KOPT-K1 (cell line): ENCODE results near the gene PROK1.

Experiments used
- H3K27ac ChIP-seq: fragments of 200-600 bp; sonication (generic); 2 replicates; pipeline ENCODE4 v1.5.1; 2016; ENCODE audit warnings: antibody characterized with exemption, mild to moderate bottlenecking, low read depth, low read length; ENCODE audit not compliant: poor library complexity, severe bottlenecking
- H3K36me3 ChIP-seq: fragments of 200-600 bp; sonication (generic); 2 replicates; pipeline ENCODE4 v1.5.1; 2017; ENCODE audit warnings: antibody characterized with exemption, mild to moderate bottlenecking, low read length, moderate library complexity; ENCODE audit not compliant: insufficient read depth
- H3K9me3 ChIP-seq: fragments of 200-600 bp; sonication (generic); 2 replicates; pipeline ENCODE4 v1.5.1; 2017; ENCODE audit warnings: antibody characterized with exemption, low read length, mild to moderate bottlenecking; ENCODE audit not compliant: insufficient read depth, poor library complexity, severe bottlenecking

The PROK1 gene

DNA sequence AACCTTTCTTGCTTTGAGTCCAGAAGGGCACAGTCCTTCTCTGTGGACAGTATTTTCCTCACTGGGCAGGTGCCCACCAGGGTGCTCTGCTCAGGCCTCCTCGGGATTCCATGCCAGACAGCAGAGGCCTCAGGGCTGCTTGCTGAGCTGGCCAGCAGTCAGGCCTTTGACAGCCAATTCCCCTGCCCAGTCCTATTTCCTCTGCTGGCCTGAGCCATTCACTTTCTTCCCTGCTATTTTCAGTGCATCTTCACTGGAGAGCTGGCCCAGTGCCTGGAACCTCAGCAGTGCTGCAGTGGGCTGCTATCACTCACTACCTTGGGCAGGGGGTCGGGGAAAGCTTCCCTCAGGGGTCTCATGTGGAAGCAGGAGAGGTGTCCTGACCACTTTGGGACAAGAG is 34.8 kb downstream of the PROK1 start:
- Histone ChIP-seq H3K27ac (no peak overlapping the region), H3K9me3 (no peaks in the 10 kb centered on the region), H3K36me3 (no peaks in the 10 kb centered on the region)

DNA sequence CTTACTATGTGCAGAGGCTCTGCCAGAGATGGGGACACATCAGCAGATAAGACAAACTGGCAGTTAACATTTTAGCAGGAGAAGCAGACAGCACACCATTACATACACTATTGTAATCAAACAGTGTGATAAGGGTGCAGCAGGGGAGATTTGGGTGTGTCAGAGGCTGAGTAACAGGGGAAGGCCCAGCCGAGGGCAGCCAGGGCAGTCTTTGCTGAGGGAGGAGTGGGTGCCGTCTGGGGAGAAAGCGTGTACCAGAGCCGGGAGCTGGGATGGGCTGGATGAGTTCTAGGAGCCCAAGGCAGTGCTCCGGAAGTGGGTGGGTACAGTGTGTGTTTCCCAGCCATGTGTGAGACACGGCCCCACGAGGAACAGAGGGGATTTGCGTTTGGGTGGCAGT is 36.8 kb downstream of the PROK1 start:
- no peaks in the 10 kb centered on the region for H3K9me3 ChIP-seq
- no peaks in the 10 kb centered on the region for H3K36me3 ChIP-seq
- H3K27ac ChIP-seq, result no peak overlapping the region

DNA sequence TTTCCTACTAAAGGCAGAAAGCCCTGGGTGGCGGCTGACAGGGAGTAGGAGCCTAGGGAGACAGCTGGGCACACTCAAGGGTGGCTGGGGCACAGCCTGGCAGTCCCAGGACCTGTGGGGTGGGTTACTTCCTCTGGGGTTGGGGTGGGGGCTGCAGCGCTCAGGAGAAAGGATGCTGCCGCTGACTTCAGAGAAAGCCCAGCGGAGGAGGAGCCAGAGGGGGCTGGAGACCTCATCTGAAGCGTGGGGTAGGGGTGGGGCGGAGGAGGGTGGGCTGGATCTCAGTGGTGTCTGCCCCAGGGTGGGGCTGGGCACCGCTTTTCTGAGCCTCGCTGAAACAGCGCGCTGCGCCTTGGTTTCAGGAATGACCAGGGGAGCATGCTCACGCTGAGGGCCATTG is 37.2 kb downstream of the PROK1 start:
- H3K27ac ChIP-seq, result no peak overlapping the region
- no peaks in the 10 kb centered on the region for H3K36me3 ChIP-seq
- H3K9me3 ChIP-seq, result no peaks in the 10 kb centered on the region

DNA sequence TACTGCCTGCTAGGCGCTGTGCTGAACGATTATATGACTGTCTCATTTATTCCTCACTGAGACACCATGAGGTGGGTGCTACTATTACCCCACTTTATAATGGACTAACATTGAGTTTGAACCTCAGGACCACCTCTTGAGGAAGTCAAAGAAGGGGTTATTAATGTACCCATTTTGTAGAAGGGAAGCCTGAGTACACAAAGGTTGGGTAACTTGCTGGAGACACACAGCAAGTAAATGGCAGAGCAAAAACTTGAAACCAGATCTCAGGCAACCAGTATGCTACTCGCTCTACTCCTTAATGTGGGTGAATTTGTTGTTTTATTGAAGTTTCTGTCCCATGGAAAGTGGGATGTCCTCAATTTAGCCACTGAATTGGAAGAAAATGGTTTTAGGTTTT is 37.9 kb downstream of the PROK1 start:
- Histone ChIP-seq H3K27ac (no peak overlapping the region), H3K36me3 (no peaks in the 10 kb centered on the region), H3K9me3 (no peaks in the 10 kb centered on the region)

DNA sequence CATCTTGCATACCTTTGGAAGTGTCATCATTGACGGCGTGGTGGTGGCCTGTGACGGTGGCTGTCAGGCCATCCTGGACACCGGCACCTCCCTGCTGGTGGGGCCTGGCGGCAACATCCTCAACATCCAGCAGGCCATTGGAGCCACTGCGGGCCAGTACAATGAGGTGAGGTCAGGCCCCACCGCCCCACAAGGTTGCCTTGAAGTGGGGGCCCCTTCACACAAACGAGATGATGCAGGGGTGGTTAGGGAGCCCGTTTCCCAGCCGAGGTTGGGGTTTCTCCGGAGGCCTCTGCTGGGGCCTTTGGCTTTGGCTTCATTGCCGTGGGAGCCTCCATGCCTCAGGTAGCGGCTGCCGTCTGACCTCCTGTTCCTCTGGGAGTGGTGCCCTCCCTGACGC is 38.5 kb downstream of the PROK1 start:
- H3K9me3 ChIP-seq, result no peaks in the 10 kb centered on the region
- H3K36me3 ChIP-seq, result no peaks in the 10 kb centered on the region
- H3K27ac ChIP-seq, result no peak overlapping the region

DNA sequence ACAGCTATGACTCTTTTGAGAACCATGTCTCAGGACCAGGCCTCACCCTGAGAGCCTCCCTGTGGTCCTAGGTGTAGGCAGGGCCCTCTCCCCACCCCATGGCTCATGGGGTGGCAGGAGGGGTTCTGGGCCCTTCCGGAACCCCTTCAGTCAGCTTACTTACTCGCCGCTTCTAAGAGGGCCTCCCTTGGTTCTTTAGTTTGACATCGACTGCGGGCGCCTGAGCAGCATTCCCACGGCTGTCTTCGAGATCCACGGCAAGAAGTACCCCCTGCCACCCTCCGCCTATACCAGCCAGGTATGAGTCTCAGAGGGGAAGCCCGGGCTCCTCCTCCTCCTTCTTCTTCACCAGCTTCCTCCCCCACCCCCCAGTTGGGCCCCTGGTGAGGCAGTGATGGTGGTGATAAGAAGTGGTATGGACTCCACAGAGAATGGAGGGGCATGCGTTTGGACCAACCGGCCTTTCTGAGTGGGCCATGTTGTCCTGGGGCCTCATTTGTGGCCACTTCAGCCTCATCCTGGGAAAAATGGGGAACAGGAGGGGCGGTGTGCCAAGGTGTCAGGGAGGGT is 39.1 kb downstream of the PROK1 start:
- Histone ChIP-seq H3K9me3 (no peaks in the 10 kb centered on the region), H3K27ac (no peak overlapping the region), H3K36me3 (no peaks in the 10 kb centered on the region)

DNA sequence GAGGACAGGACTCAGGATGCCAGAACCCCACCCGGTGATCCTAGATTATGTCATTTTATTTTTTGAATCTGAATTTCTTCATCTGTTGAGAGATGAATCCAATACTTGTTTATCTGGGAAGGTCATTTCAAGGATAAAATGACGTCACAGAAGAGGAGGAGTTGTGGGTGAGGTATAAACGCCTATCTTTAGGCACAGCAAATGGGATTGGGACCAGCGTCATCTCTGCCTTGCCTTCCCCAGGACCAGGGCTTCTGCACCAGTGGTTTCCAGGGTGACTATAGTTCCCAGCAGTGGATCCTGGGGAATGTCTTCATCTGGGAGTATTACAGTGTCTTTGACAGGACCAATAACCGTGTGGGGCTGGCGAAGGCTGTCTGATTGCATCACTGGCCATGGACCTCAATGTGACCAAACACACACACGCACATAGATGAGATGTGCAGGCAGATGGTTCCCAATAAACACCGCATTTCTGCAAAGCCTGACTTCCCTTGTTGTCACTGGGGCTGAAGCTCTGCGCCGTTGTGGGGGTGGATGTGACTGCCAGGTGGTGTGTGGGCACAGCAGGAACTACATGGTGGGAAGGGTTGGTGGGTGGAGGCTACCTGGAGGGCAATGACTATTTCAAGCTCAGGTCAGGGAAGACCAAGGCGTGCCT is 40.0 kb downstream of the PROK1 start:
- H3K9me3 ChIP-seq, result no peaks in the 10 kb centered on the region
- H3K36me3 ChIP-seq, result no peaks in the 10 kb centered on the region
- no peak overlapping the region for H3K27ac ChIP-seq

DNA sequence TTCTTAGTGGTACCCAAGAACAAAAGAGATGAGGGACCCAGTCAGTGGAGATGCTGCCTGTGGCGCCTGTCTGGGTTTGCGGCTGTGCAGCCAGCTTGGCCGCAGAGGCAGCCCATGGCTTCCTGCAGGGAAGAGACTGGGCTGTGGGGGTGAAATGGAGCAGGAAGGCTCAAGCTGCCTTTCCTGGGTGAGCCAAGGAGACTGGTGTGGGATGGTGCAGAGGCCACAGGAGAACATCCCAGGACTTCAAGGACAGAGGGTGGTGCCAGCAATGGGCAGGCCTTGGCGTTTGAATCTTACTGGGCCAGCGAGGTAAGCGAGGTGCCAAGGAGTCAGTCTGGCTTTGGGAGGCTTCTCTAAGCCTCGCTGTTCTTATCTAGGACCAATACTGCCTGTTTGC is 41.6 kb downstream of the PROK1 start:
- Histone ChIP-seq H3K27ac (no peak overlapping the region), H3K9me3 (no peaks in the 10 kb centered on the region), H3K36me3 (no peaks in the 10 kb centered on the region)

DNA sequence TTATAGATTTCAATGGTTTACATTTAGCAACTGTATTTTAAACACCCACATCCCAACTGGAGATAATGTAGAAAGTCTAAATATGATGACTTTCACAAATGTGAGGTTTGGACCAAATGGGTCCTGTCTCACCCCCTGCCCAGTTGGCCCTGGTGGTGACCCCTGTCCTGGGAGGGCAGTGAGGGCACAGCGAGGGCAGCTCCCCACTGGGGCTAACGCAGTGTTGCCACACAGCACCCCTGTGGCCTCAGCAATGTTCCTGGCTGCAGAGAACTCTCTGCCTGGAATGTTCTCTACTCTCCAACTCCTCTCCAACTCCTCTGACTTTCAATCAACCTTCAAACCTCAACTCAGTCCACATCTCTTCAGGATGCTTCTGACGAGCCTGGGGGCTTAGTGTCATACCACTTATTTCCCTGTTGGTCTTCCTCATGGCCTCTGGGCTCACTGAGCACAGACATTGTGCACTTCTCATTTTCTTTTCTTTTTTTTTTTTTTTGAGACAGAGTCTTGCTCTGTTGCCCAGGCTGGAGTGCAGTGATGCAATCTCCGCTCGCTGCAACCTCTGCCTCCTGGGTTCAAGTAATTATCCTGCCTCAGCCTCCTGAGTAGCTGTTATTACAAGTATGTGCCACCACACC is 42.2 kb downstream of the PROK1 start:
- no peak overlapping the region for H3K27ac ChIP-seq
- no peaks in the 10 kb centered on the region for H3K36me3 ChIP-seq

DNA sequence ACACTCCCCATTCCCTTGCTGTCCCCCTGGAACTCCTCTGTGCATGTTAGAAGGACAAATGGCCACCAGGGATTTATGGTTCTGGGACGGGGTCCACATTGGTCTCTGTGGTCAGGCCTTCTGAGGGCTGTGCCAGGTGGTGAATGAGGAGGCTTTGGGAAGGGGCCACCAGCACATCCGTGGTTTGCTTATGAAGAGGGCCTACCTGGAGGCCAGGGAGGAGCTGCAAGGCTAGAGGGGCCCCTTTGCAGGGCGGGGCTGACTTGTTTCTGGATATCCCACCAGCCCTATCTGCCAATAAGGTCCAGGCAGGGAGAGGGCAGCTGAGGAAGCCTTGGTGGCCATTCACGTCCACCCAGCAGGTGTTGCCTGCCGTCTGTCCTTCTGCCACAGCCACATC is 43.1 kb downstream of the PROK1 start:
- Histone ChIP-seq H3K9me3 (no peaks in the 10 kb centered on the region), H3K36me3 (no peaks in the 10 kb centered on the region), H3K27ac (no peak overlapping the region)

More for the DNA sequence above, 42.2 kb downstream of the PROK1 start:
- no peaks in the 10 kb centered on the region for H3K9me3 ChIP-seq

DNA sequence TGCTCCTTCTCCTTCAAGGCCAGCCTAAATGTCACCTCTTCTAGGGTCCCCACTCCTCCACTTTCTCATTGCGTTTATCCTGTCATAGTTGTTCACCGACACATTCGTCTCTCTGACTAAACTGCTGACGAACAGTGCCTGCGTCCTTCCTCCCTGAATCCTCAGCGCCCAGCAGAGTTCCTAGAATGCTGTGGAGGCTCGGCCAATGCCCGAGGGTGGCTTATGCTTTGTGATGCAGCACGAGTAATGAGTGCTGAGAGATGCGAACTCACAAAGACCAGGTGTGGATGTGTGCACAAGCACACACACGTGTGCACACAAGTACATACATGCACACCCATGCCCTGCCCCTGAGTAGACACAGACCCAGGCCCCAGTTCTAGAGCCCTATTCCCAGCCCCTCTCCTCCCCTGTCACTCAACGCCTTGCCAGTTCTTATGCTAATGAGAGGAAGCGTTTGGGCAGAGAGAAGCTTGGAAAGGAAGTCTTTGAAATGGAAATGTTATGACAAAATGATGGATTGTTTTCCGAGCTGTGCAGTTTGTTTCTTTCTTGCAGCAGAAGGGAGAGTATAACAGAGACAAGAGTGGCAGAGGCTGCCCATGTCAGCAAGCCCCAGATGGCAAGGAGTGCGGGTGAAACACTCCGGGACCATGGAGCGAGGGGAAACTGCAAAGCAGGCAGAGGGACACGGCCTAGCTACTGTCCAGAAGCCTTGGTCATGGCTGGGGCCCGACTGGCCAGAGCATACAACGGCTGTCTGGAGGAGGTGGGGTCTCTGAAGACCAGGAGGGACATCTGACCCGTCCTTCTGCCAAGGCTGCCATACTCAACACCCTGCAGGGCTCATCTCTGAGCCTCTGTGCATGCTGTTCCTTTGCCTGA is 43.8 kb downstream of the PROK1 start:
- H3K36me3 ChIP-seq, result no peaks in the 10 kb centered on the region
- no peak overlapping the region for H3K27ac ChIP-seq
- H3K9me3 ChIP-seq, result no peaks in the 10 kb centered on the region

DNA sequence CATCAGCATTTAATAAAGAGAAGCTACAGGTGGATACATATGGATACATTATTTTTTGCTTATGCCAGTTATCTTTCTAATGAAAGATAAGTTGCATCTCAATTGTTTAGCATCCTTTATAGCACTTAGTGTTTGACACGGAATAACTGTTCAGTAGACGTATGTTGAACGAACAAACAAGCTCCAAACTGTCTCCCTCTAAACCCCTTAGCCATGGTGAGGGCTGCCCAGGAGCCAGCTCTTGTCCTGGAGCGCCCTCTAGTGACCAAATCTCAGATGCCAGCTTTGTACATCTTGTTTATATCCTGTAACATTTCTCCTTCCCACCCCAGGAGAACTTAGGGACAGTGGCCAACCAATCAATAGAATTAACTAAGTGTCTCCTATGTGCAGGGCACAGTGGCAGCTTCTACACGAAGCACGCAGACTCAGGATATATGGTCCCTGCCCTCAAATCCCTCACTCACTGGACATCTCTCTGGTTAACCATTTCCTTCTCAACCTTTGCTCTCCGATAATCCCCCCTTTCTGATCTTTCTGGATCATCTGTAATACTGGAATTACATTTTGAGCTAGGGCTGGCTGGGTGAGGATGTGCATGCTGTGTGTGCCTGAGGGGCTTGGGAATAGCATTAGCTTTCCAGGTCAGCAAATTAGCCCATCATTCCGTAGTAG is 45.1 kb downstream of the PROK1 start:
- Histone ChIP-seq H3K36me3 (no peaks in the 10 kb centered on the region), H3K27ac (no peak overlapping the region), H3K9me3 (no peaks in the 10 kb centered on the region)

DNA sequence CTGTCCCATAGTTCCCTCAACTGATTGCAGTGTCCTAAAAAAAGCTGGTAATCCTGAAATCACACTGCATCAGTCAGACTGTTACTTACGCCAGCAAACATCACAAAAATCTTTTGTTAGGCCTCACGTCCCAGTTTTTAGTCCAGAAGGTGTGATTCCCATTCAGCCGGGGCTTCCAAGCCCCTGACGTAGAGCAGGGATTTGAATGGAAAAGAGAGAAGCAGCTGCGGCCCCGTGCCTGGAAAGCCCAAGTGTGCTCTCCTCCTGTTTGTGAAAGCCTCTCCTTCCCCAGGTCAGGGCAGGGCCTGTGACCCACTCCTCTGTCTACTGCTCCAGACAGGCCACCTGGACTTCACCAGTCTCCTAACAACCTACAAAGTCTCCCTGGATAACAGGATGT is 47.3 kb downstream of the PROK1 start:
- H3K27ac ChIP-seq, result no peak overlapping the region

DNA sequence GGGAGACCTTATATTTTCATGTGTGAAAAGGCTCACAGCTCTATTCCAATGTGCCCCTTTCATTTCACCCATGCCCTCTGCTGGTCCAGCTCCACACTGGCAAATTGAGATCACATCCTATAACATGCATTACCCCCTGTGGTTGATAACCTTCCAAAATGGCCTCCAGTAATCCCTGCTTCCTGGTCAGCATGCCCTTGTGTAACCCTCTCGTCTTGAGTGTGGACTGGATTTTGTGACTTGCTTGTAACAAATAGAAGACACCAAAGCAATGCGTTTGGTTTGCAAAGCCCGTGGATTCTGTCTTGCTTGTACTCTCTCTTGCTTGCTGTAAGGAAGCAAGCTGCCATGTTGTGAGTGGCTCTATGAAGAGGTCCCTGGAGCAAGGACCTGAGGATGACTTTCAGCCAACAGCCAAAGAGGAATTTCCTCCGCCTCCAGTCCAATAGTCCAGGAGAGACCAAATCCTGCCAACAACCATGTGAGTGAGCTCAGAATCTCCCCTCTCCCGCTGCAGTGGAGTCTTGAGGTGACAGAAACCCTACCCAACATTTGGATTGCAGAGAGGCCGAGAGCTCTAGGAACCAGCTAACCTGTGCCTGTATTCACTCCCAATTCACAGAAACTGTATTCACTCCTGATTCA is 50.7 kb downstream of the PROK1 start:
- Histone ChIP-seq H3K27ac (no peak overlapping the region), H3K9me3 (no peaks in the 10 kb centered on the region), H3K36me3 (no peaks in the 10 kb centered on the region)

More for the DNA sequence above, 47.3 kb downstream of the PROK1 start:
- no peaks in the 10 kb centered on the region for H3K9me3 ChIP-seq
- H3K36me3 ChIP-seq, result no peaks in the 10 kb centered on the region
